Vagina (tissue), 2 donors: ENCODE data around the gene KCNN3.

Experiments
- CTCF ChIP-seq, 3 experiments: fragments of 450-650 bp in 2 of 3; fragments of 200-600 bp in 1 of 3; sonication (generic) in 1 of 3; IDR thresholded peaks; one replicate each; pipeline ENCODE4 v1.5.1; 2017 to 2019; ENCODE audit warnings: antibody characterized with exemption in 3 of 3, mild to moderate bottlenecking in 2 of 3, moderate library complexity in 2 of 3
- POLR2A ChIP-seq, 2 donors: fragments of 450-650 bp; IDR thresholded peaks; one replicate each; pipeline ENCODE4 v1.6.1; 2017; ENCODE audit warnings: antibody characterized with exemption in 2 of 2, mild to moderate bottlenecking in 2 of 2, moderate library complexity in 2 of 2
- POLR2AphosphoS5 ChIP-seq, 2 donors: sonication (generic); formaldehyde crosslinking; IDR thresholded peaks; one replicate each; pipeline ENCODE4 v1.9.0; 2017; ENCODE audit warnings: antibody characterized with exemption in 2 of 2, mild to moderate bottlenecking in 2 of 2, low read depth in 1 of 2; ENCODE audit not compliant: insufficient read depth in 1 of 2

GRCh38 chr1:154767315-154768240, 102.5 kb downstream of the KCNN3 start:
- no peak for TF ChIP-seq CTCF (IDR thresholded peaks at IDR 0.05)
- no peak for TF ChIP-seq POLR2A (IDR thresholded peaks at IDR 0.05)
- no peak for TF ChIP-seq POLR2AphosphoS5 (IDR thresholded peaks at IDR 0.05; ENCODE audit: insufficient read depth in 1 of 2, low read depth in 1 of 2)
